Peyer's patch (tissue), 4 donors: ENCODE results near the gene ZBTB20.

Source experiments
- CTCF ChIP-seq, 6 experiments: fragments of 450-650 bp in 4 of 6; fragments of 200-600 bp in 2 of 6; sonication (generic) in 1 of 6; IDR thresholded peaks; one replicate each; pipeline ENCODE4 v1.5.1; 2017 to 2019; ENCODE audit warnings: antibody characterized with exemption in 6 of 6, mild to moderate bottlenecking in 3 of 6, moderate library complexity in 1 of 6
- POLR2A ChIP-seq, 2 donors: fragments of 450-650 bp; IDR thresholded peaks; one replicate each; pipeline ENCODE4 v1.5.1; 2017; ENCODE audit warnings: antibody characterized with exemption in 2 of 2, mild to moderate bottlenecking in 2 of 2, moderate library complexity in 2 of 2

GRCh38 chr3:114985776-114986175, 161.3 kb downstream of the ZBTB20 start:
- TF ChIP-seq CTCF (IDR thresholded peaks at IDR 0.05) (no peak), POLR2A (IDR thresholded peaks at IDR 0.05) (no peak)
